Measurements from ENCODE around the gene CTCF.

GRCh38 chr16:67593701-67594100 is 31.4 kb downstream of the CTCF start:
- TF ChIP-seq CTCF (IDR thresholded peaks at IDR 0.05) (no peak), SIN3A (IDR thresholded peaks at IDR 0.05; ENCODE audit: borderline replicate concordance, insufficient read depth, low read depth, low read length) (no peak), POLR2AphosphoS5 (IDR thresholded peaks at IDR 0.05; ENCODE audit: low read depth, low read length) (no peak)
- TF ChIP-seq, protein P1, sequence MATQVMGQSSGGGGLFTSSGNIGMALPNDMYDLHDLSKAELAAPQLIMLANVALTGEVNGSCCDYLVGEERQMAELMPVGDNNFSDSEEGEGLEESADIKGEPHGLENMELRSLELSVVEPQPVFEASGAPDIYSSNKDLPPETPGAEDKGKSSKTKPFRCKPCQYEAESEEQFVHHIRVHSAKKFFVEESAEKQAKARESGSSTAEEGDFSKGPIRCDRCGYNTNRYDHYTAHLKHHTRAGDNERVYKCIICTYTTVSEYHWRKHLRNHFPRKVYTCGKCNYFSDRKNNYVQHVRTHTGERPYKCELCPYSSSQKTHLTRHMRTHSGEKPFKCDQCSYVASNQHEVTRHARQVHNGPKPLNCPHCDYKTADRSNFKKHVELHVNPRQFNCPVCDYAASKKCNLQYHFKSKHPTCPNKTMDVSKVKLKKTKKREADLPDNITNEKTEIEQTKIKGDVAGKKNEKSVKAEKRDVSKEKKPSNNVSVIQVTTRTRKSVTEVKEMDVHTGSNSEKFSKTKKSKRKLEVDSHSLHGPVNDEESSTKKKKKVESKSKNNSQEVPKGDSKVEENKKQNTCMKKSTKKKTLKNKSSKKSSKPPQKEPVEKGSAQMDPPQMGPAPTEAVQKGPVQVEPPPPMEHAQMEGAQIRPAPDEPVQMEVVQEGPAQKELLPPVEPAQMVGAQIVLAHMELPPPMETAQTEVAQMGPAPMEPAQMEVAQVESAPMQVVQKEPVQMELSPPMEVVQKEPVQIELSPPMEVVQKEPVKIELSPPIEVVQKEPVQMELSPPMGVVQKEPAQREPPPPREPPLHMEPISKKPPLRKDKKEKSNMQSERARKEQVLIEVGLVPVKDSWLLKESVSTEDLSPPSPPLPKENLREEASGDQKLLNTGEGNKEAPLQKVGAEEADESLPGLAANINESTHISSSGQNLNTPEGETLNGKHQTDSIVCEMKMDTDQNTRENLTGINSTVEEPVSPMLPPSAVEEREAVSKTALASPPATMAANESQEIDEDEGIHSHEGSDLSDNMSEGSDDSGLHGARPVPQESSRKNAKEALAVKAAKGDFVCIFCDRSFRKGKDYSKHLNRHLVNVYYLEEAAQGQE (IDR thresholded peaks at IDR 0.05; ENCODE audit: insufficient read depth in 1 of 2, low read depth in 2 of 2, low read length in 1 of 2): no peak

All from Panc1 (cell line).